Measurements from ENCODE around the gene FALEC.
"Not testable (repeated sequence)": the region's sequence is repeated elsewhere in the genome, so short reads cannot be mapped to it uniquely, and the experiment has no call there.

FALEC gene

GRCh38 chr1:150576794-150577556 lies 61.4 kb downstream of the FALEC start:
- no peak for DNase-seq

- DNase-seq: no peak
Observed at GRCh38 chr1:150577557-150578271, 62.2 kb downstream of the FALEC start.

- peak in 1 of 2 donors; percentile 49 for DNase-seq
Observed at GRCh38 chr1:150578272-150579109, 62.9 kb downstream of the FALEC start.

GRCh38 chr1:150579110-150579944 lies 63.8 kb downstream of the FALEC start, which contains the start of gene MCL1:
Gene MCL1, minus strand, starts transcription at chr1:150579610. Its CDS starts 80 bp downstream, at chr1:150579530.
- peak; percentile 83 to 98 for DNase-seq

DNA sequence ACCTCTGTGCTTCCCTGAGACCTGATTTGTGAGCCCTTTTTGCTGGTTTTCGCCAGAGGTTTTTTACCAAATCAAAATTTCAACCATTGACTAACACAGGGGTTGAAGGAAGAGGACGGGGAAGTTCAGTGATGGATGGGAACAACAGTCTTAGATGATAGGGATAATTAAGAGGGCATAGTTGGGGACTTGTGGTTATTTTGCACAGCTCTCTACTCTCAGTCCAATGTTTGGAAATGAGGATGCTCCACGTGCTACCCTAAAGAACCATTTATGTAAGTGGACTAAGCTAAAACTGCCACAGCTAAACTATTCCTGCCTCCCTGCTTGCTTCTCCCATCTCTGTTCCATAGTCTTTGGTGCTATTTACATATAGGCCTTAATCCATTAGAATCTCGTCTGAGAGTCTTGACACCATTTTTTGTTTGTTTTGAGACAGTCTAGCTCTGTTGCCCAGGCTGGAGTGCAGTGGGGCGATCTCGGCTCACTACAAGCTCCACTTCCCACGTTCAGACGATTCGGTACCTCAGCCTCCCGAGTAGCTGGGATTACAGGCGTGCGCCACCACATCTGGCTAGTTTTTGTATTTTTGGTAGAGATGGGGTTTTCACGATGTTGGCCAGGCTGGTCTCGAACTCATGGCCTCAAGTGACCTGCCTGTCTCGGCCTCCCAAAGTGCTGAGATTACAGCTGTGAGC lies 64.5 kb downstream of the FALEC start:
- no peak for DNase-seq

- not testable (repeated sequence) for DNase-seq
Observed at GRCh38 chr1:150580966-150581365, 65.4 kb downstream of the FALEC start.

DNA sequence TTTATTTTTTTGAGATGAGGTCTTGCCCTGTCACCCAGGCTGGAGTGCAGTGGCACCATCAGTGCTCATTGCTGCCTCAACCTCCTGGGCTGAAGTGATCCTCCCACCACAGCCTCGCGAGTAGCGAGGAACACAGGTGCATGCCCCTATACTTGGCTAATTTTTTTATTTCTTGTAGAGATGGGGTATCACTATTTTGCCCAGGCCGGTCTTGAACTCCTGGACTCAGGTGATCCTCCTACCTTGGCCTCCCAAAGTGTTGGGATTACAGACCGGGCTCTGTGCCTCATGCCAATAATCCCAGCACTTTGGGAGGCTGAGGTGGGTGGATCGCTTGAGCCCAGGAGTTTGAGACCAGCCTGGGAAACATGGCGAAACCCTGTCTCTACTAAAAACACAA lies 65.9 kb downstream of the FALEC start:
- DNase-seq: not testable (repeated sequence)

GRCh38 chr1:150581962-150582361 lies 66.4 kb downstream of the FALEC start:
- DNase-seq: not testable (repeated sequence)

DNA sequence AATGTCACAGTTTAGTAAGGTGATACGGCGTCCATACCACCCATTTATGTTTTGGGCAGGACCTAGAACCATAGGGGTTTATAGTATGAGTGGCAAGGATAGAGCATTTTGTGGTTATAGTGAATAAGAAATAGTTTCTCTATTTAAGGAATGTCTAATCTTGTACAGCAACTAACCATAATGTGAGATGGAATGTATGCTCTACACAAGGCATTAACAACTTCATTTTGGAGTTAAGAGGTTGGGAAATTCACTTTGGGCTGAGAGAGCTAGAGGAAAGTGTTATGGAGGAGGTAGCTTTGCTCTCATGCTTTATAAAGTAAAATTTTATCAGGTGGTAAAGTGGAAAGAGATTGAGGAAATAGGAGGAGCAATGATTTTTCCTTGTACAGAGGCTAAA lies 66.8 kb downstream of the FALEC start:
- no peak for DNase-seq
